IMR-90 (cell line): Measurements from ENCODE around the gene C5orf15.

Experiments used
- MAZ ChIP-seq: IDR thresholded peaks from 2 replicates; pipeline ENCODE4 v1.6.1; 2012; ENCODE audit warnings: low read depth, mild to moderate bottlenecking, low read length, improper control_type of control experiment, moderate library complexity, borderline replicate concordance
- TF ChIP-seq, protein P1 (sequence below): conservative IDR thresholded peaks from 2 replicates; pipeline ENCODE4 v1.5.1; 2012; ENCODE audit warnings: mild to moderate bottlenecking, low read depth, low read length, improper control_type of control experiment
- TF ChIP-seq, protein P2 (sequence below): fragments of 150-350 bp; IDR thresholded peaks from 2 replicates; pipeline ENCODE4 v1.6.1; 2016; ENCODE audit warnings: low read depth, mild to moderate bottlenecking, low read length, moderate library complexity, borderline replicate concordance
- TF ChIP-seq, protein P3 (sequence below): fragments of 150-350 bp; IDR thresholded peaks from 2 replicates; pipeline ENCODE4 v1.6.1; 2017; ENCODE audit warnings: mild to moderate bottlenecking, antibody characterized with exemption, low read length, low read depth

DNA sequence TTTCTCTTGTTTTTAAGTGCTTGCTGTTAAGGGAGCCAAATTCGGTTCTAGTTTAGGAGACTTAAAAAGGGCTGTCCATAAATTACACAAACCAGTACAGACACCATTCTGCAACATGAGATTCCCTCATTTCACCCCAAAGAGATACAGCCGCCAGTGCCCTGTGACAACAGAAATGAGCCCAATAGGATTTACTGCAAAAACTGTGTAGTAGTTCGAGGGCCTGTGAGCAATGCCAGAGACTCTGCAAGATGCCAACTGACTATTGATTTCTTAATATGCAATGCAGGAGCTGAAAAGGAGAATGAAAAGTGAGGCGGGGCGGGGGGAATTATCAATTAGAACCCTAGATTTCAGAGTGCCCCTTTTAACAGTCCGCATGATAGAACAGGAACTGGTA lies 5.7 kb upstream of the C5orf15 start:
- TF ChIP-seq, protein P1, sequence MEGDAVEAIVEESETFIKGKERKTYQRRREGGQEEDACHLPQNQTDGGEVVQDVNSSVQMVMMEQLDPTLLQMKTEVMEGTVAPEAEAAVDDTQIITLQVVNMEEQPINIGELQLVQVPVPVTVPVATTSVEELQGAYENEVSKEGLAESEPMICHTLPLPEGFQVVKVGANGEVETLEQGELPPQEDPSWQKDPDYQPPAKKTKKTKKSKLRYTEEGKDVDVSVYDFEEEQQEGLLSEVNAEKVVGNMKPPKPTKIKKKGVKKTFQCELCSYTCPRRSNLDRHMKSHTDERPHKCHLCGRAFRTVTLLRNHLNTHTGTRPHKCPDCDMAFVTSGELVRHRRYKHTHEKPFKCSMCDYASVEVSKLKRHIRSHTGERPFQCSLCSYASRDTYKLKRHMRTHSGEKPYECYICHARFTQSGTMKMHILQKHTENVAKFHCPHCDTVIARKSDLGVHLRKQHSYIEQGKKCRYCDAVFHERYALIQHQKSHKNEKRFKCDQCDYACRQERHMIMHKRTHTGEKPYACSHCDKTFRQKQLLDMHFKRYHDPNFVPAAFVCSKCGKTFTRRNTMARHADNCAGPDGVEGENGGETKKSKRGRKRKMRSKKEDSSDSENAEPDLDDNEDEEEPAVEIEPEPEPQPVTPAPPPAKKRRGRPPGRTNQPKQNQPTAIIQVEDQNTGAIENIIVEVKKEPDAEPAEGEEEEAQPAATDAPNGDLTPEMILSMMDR, result no peak
- TF ChIP-seq, protein P2, sequence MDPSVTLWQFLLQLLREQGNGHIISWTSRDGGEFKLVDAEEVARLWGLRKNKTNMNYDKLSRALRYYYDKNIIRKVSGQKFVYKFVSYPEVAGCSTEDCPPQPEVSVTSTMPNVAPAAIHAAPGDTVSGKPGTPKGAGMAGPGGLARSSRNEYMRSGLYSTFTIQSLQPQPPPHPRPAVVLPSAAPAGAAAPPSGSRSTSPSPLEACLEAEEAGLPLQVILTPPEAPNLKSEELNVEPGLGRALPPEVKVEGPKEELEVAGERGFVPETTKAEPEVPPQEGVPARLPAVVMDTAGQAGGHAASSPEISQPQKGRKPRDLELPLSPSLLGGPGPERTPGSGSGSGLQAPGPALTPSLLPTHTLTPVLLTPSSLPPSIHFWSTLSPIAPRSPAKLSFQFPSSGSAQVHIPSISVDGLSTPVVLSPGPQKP, result no peak
- TF ChIP-seq MAZ, result no peak
- TF ChIP-seq, protein P3, sequence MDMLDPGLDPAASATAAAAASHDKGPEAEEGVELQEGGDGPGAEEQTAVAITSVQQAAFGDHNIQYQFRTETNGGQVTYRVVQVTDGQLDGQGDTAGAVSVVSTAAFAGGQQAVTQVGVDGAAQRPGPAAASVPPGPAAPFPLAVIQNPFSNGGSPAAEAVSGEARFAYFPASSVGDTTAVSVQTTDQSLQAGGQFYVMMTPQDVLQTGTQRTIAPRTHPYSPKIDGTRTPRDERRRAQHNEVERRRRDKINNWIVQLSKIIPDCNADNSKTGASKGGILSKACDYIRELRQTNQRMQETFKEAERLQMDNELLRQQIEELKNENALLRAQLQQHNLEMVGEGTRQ, result no peak
